Measurements from ENCODE around the gene ERAL1.

ERAL1 gene

GRCh38 chr17:28880572-28880945 is 25.7 kb downstream of the ERAL1 start:
- DNase-seq: no peak

- no peak for DNase-seq
These were observed 26.8 kb downstream of the ERAL1 start for GRCh38 chr17:28881533-28882056.

- no peak for DNase-seq
These were observed 27.5 kb downstream of the ERAL1 start for GRCh38 chr17:28882154-28882895.

- no peak for DNase-seq
These were observed 29.3 kb downstream of the ERAL1 start for GRCh38 chr17:28883967-28884702.

GRCh38 chr17:28885363-28885762 is 30.5 kb downstream of the ERAL1 start:
- no peak for DNase-seq

GRCh38 chr17:28885951-28886350 is 31.1 kb downstream of the ERAL1 start:
- no peak for DNase-seq

- no peak for DNase-seq
These were observed 33.2 kb downstream of the ERAL1 start for GRCh38 chr17:28887871-28888471.

- DNase-seq: no peak
These were observed 34.0 kb downstream of the ERAL1 start for GRCh38 chr17:28888832-28889231.

GRCh38 chr17:28889996-28890395 is 35.2 kb downstream of the ERAL1 start:
- DNase-seq: no peak

GRCh38 chr17:28891201-28891600 is 36.4 kb downstream of the ERAL1 start:
- DNase-seq: no peak

GRCh38 chr17:28892024-28892423 is 37.2 kb downstream of the ERAL1 start:
- DNase-seq: no peak

GRCh38 chr17:28893248-28894183 is 38.7 kb downstream of the ERAL1 start:
- DNase-seq: peak; percentile 53

- no peak for DNase-seq
These were observed 41.1 kb downstream of the ERAL1 start for GRCh38 chr17:28895794-28896447.

- no peak for DNase-seq
These were observed 41.7 kb downstream of the ERAL1 start for GRCh38 chr17:28896491-28896883.

GRCh38 chr17:28896884-28897768 is 42.3 kb downstream of the ERAL1 start, which contains the start of gene FLOT2:
TSS of gene FLOT2 (minus strand) at chr17:28897733. CDS start at chr17:28897574, 159 bp downstream.
- DNase-seq: peak; percentile 73

GRCh38 chr17:28897769-28898526 is 43.1 kb downstream of the ERAL1 start:
- DNase-seq: no peak

- DNase-seq: no peak
These were observed 43.7 kb downstream of the ERAL1 start for GRCh38 chr17:28898527-28898955.

- no peak for DNase-seq
These were observed 44.5 kb downstream of the ERAL1 start for GRCh38 chr17:28899212-28899815.

GRCh38 chr17:28900986-28901726 is 46.3 kb downstream of the ERAL1 start:
- no peak for DNase-seq

Data from activated naive CD4-positive, alpha-beta T cell treated with Interleukin-2 at 50 U/mL for 16 hours (primary cell).